Measurements from ENCODE around the gene TCOF1. TPM values are rescaled to one million over a fixed set of nuclear protein-coding genes. Genes with fewer than 3 reads are reported as not detected.

Gene TCOF1
- total RNA-seq, 4 donors from 2014 or later: 19.4 to 85.0 (median 28.2) TPM

DNA sequence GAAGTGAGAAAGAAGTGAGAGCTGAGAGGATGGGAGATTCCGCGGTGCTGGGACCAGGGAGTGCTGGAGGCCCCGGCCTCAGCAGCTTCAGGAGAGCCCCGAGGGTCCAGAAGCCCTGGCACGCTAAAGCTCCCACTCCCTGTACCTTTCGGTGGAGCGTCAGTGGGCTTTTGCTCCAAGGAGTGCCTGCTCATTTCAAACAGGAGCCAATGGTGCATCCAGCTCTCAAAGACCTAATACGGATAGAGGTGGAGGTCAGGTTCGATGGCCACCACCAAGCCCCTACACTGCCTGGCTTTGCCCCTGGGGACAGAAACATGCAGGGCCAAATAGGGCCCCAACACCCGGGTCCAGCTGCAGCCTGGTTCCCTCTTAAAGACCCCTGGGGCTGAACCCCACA lies 47.0 kb downstream of the TCOF1 start:
- TF ChIP-seq POLR2A (IDR thresholded peaks at IDR 0.05): no peak
- TF ChIP-seq, protein P1, sequence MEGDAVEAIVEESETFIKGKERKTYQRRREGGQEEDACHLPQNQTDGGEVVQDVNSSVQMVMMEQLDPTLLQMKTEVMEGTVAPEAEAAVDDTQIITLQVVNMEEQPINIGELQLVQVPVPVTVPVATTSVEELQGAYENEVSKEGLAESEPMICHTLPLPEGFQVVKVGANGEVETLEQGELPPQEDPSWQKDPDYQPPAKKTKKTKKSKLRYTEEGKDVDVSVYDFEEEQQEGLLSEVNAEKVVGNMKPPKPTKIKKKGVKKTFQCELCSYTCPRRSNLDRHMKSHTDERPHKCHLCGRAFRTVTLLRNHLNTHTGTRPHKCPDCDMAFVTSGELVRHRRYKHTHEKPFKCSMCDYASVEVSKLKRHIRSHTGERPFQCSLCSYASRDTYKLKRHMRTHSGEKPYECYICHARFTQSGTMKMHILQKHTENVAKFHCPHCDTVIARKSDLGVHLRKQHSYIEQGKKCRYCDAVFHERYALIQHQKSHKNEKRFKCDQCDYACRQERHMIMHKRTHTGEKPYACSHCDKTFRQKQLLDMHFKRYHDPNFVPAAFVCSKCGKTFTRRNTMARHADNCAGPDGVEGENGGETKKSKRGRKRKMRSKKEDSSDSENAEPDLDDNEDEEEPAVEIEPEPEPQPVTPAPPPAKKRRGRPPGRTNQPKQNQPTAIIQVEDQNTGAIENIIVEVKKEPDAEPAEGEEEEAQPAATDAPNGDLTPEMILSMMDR (IDR thresholded peaks at IDR 0.05): no peak

DNA sequence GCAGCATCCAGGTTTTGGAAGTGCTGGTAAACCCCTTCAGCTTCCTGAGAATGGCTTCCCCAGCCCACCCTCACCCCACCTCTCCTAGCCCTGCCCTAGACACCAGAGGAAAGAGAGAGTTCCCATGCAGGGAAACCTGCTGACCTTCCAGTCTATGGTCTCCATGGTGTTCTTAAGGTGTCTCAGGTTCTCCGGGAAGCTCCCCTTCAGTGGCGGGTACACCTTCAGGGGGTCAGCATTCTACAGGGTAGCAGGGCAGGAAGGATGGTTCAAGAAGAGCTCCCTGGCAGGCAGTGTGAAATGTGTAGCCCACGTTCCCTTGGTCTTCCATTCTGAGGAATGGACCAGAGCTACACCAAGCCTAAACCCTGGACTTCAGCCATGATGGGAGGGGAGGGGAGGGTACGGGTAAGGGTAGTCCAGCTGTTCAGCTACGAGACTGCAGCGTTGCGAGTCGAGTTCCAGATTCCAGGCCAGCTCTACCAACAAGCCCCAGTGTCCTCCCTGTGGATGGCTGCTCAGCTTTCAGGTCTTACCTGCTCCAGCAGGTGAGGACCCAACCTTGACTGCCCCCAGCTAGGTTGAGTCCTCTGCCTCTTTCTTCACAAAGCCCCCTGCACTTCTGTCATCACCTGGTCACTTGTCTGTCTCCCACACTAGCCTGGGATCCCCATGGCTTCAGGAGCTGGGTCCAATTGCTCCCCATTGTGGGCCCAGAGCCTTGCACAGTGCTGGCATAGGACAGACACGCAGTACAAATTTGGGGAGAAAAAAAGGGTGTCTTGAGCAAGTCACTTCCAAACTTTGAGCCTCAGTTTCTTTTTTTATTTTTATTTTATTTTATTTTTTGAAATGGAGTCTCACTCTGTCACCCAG lies 47.7 kb downstream of the TCOF1 start:
- H3K27me3 ChIP-seq: no peaks in the 10 kb centered on the region
- H3K4me1 ChIP-seq: peaks cover 0 to 24% (median 1%) of the 10 kb centered on the region in 4 donors
- peaks cover 0 to 77% (median 6%) of the 10 kb centered on the region in 3 donors for H3K36me3 ChIP-seq
- DNase-seq: no peak
- TF ChIP-seq POLR2A (IDR thresholded peaks at IDR 0.05): no peak
- TF ChIP-seq, protein P1 (IDR thresholded peaks at IDR 0.05): no peak
- H3K4me3 ChIP-seq: no peak overlapping the region
- peak overlapping the region in 1 of 4 donors; percentile 97 for H3K27ac ChIP-seq
- no peaks in the 10 kb centered on the region for H3K9me3 ChIP-seq

More for the DNA sequence above, 47.0 kb downstream of the TCOF1 start:
- no peak overlapping the region for H3K4me3 ChIP-seq
- H3K27me3 ChIP-seq: no peaks in the 10 kb centered on the region
- peaks cover 0 to 82% (median 6%) of the 10 kb centered on the region in 3 donors for H3K36me3 ChIP-seq
- DNase-seq: no peak
- H3K9me3 ChIP-seq: no peaks in the 10 kb centered on the region
- peak overlapping the region in 1 of 4 donors; percentile 22 for H3K27ac ChIP-seq
- peaks cover 0 to 24% (median 0%) of the 10 kb centered on the region in 4 donors for H3K4me1 ChIP-seq

DNA sequence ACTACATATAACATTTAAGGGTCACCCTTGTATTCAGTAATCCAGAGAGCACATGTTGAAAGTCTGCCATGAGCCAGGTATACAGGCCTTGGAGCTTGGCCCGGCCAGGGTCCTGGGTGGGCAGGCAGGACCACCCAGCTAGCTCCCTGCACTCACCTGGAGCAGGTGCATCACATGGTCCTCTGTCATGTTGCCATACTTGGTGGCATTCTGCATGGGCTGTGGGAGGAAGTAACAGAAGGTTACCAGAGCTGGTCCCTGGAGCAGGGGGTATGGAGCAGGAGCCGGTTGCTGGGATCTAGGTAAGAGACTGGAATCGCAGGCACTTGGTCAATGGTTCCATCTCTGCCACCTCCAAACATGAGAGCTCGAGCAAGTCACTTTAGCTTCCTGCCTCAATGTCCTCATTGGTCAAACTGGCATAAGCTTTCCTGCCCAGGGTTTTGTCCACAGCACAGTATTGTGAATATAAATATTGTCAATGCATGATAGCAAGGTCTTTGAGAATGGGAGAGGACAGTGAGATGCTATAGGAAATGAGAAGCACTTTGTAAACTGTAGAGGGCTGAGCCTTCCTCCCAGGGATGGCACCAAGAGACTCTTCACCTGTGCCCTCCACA lies 48.7 kb downstream of the TCOF1 start:
- Histone ChIP-seq H3K4me1 (peaks cover 0 to 24% (median 8%) of the 10 kb centered on the region in 4 donors), H3K27me3 (no peaks in the 10 kb centered on the region), H3K27ac (peak overlapping the region in 1 of 4 donors; percentile 97), H3K4me3 (peak overlapping the region in 1 of 4 donors; percentile 65), H3K9me3 (no peaks in the 10 kb centered on the region), H3K36me3 (peaks cover 0 to 67% (median 6%) of the 10 kb centered on the region in 3 donors)
- no peak for TF ChIP-seq POLR2A (IDR thresholded peaks at IDR 0.05)
- TF ChIP-seq, protein P1 (IDR thresholded peaks at IDR 0.05): no peak
- no peak for DNase-seq

DNA sequence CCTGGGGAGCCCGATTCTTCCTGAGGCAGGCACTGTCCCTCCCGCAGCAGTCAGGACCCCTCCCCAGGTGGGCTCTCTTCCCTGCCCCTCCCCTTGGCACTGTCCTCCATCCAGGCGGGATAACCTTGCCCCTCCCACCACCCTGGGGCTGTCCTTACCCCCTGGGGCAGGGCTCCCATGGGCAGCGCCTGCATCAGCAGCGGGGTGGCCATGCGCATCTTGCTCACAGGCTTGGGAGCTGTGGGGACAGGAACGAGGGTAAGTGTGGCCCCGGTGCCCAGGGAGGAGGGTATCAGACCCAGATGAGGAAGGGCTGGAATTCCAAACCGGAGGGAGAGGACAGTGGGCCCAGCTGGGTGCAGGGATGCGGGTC lies 49.2 kb downstream of the TCOF1 start:
- H3K27me3 ChIP-seq: no peaks in the 10 kb centered on the region
- no peak for TF ChIP-seq POLR2A (IDR thresholded peaks at IDR 0.05)
- TF ChIP-seq, protein P1 (IDR thresholded peaks at IDR 0.05): no peak
- H3K36me3 ChIP-seq: peaks cover 0 to 63% (median 6%) of the 10 kb centered on the region in 3 donors
- H3K27ac ChIP-seq: peak overlapping the region in 2 of 4 donors; percentile 96 to 97
- H3K4me3 ChIP-seq: peak overlapping the region in 1 of 4 donors; percentile 65
- no peak for DNase-seq
- peaks cover 0 to 24% (median 11%) of the 10 kb centered on the region in 4 donors for H3K4me1 ChIP-seq
- no peaks in the 10 kb centered on the region for H3K9me3 ChIP-seq

DNA sequence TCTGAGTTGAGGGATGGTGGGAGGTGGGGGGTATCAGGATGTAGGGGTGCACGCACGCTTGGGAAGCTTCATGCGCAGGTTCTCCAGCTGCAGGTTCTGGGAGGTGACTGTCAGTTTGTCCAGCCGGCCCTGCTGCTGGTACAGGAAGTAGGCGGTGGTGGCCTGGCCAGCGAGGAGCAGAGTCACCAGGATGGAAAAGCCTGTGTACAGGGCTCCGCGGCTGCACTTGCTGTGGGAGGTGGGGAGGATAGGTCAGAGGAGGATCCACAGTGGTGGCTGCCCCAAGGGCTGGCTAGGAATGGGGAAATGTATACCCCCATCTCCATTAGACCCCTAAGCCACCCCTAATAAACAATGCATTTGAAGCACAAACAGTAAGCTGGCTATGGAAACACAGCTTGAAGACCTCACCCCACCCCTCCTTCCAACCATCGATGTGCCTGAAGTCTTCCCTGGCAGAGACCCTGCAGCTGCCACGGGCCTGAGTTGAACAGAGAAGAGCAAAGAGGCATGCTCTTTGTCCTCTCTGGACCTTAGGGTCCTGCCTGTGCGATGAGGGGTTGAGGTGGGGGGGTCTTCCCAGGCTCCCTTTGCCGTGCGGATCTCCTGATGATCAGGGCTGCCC lies 49.7 kb downstream of the TCOF1 start:
- Histone ChIP-seq H3K27ac (peak overlapping the region in 2 of 4 donors; percentile 96 to 97), H3K9me3 (no peaks in the 10 kb centered on the region), H3K27me3 (no peaks in the 10 kb centered on the region), H3K4me1 (peaks cover 0 to 24% (median 11%) of the 10 kb centered on the region in 4 donors), H3K4me3 (peak overlapping the region in 1 of 4 donors; percentile 65), H3K36me3 (peaks cover 0 to 59% (median 6%) of the 10 kb centered on the region in 3 donors)
- TF ChIP-seq, protein P1 (IDR thresholded peaks at IDR 0.05): no peak
- no peak for TF ChIP-seq POLR2A (IDR thresholded peaks at IDR 0.05)
- no peak for DNase-seq
